OCI-LY7 (cell line): ENCODE measurements around the gene SGMS1. TPM values are rescaled to one million over a fixed set of nuclear protein-coding genes. Genes with fewer than 3 reads are reported as not detected.

Source experiments
- BruUV-seq: library from RNA; stranded (reverse); fragments of 400-500 nt; replicated peaks from 2 replicates; lab custom pipeline; 2021; lab: Mats Ljungman, UMichigan
- CTCF ChIA-PET: fragments of 300-600 bp; sonication (Branson Sonifier 250); formaldehyde crosslinking; loops from one replicate; lab custom pipeline; 2022; ENCODE audit warnings: antibody characterized with exemption; ENCODE audit not compliant: unreplicated experiment; lab: Charles Lee
- POLR2A ChIA-PET: fragments of 300-600 bp; sonication (Branson Sonifier 250); formaldehyde crosslinking; loops from one replicate; lab custom pipeline; 2022; ENCODE audit warnings: antibody characterized with exemption; lab: Charles Lee
- DNase-seq: peaks from one replicate; pipeline ENCODE4 v3.0.0-alpha.2; 2015; ENCODE audit warnings: low spot score
- H2AFZ ChIP-seq: fragments of 200-600 bp; sonication (generic), shearing (Covaris generic); 2 replicates; pipeline ENCODE4 v1.6.1; 2014; ENCODE audit warnings: mild to moderate bottlenecking, antibody characterized with exemption, low read length, moderate library complexity
- H3K27ac ChIP-seq: fragments of 200-600 bp; sonication (generic); 2 replicates; pipeline ENCODE4 v1.5.1; 2014; ENCODE audit warnings: mixed run types, low read depth, mild to moderate bottlenecking, moderate library complexity, low read length, inconsistent platforms; ENCODE audit not compliant: poor library complexity, severe bottlenecking
- H3K36me3 ChIP-seq: fragments of 200-600 bp; sonication (generic); 2 replicates; pipeline ENCODE4 v1.6.1; 2014; ENCODE audit warnings: mild to moderate bottlenecking, antibody characterized with exemption, low read length, moderate library complexity, mixed read lengths; ENCODE audit not compliant: insufficient read depth
- H3K4me1 ChIP-seq: fragments of 200-600 bp; sonication (generic); 2 replicates; pipeline ENCODE4 v1.5.1; 2014; ENCODE audit warnings: mild to moderate bottlenecking, low read length; ENCODE audit not compliant: insufficient read depth, poor library complexity, severe bottlenecking
- H3K4me2 ChIP-seq: fragments of 200-600 bp; sonication (generic); 2 replicates; pipeline ENCODE4 v1.6.1; 2014; ENCODE audit warnings: mild to moderate bottlenecking, low read length
- H3K4me3 ChIP-seq: fragments of 200-600 bp; sonication (generic); 2 replicates; pipeline ENCODE4 v1.5.1; 2014; ENCODE audit warnings: mild to moderate bottlenecking, low read depth, low read length; ENCODE audit not compliant: poor library complexity, severe bottlenecking
- H3K79me2 ChIP-seq: fragments of 200-600 bp; sonication (generic); 2 replicates; pipeline ENCODE4 v1.6.1; 2016; ENCODE audit warnings: low read depth, mild to moderate bottlenecking, low read length, moderate library complexity, mixed read lengths; ENCODE audit not compliant: insufficient read depth
- H3K9me2 ChIP-seq: fragments of 200-600 bp; sonication (generic); 2 replicates; pipeline ENCODE4 v1.6.1; 2016; ENCODE audit warnings: mild to moderate bottlenecking, low read length, mixed read lengths; ENCODE audit not compliant: insufficient read depth
- H3K9me3 ChIP-seq: fragments of 200-600 bp; sonication (generic); 2 replicates; pipeline ENCODE4 v1.6.1; 2014; ENCODE audit warnings: mild to moderate bottlenecking, mixed run types, low read length, mixed read lengths
- H4K20me1 ChIP-seq: fragments of 200-600 bp; sonication (generic); 2 replicates; pipeline ENCODE4 v1.6.1; 2014; ENCODE audit warnings: mild to moderate bottlenecking, antibody characterized with exemption, low read length, moderate library complexity, mixed read lengths; ENCODE audit not compliant: insufficient read depth
- CTCF ChIP-seq: fragments of 200-600 bp; sonication (generic); conservative IDR thresholded peaks from 2 replicates; pipeline ENCODE4 v1.5.1; 2014; ENCODE audit warnings: mild to moderate bottlenecking, antibody characterized with exemption, low read length, moderate library complexity, mixed read lengths
- EZH2phosphoT487 ChIP-seq: fragments of 200-600 bp; sonication (generic); IDR thresholded peaks from 2 replicates; pipeline ENCODE4 v1.6.1; 2018; ENCODE audit warnings: low read depth, borderline replicate concordance, mild to moderate bottlenecking, mixed run types, antibody characterized with exemption, low read length, moderate library complexity, mixed read lengths
- intact Hi-C: fragments of 100-400 bp; cut with micrococcal nuclease; formaldehyde crosslinking; loops from one replicate; pipeline ENCODE4 v1.10.0; 2022; ENCODE audit not compliant: unreplicated experiment
- total RNA-seq, 2 experiments: library from RNA; depleted of rRNA in 1 of 2; stranded (reverse); fragments of >200 nt in 1 of 2; shearing (Covaris generic) in 1 of 2; gene quantifications; 2 replicates each; pipeline ENCODE4 v1.2.3, GENCODE V29; 2014 to 2022

Gene SGMS1
- total RNA-seq, 2 experiments from 2014 or later, result 45.4 to 57.5 TPM

GRCh38 chr10:50392966-50393718, 230.6 kb downstream of the SGMS1 start:
- no peaks in the 10 kb centered on the region for H3K36me3 ChIP-seq
- no peaks in the 10 kb centered on the region for H3K9me2 ChIP-seq
- H4K20me1 ChIP-seq, result no peaks in the 10 kb centered on the region
- CTCF ChIA-PET, result no interaction called here
- intact Hi-C loops, result no loop called here
- peaks cover 7% of the 10 kb centered on the region for H3K4me1 ChIP-seq
- BruUV-seq, result no TSS peak
- no peak overlapping the region for H3K4me2 ChIP-seq
- DNase-seq, result no peak
- TF ChIP-seq EZH2phosphoT487 (no peak), CTCF (no peak)
- no peak overlapping the region for H3K27ac ChIP-seq
- no peak overlapping the region for H3K4me3 ChIP-seq
- H2AFZ ChIP-seq, result no peak overlapping the region
- no peaks in the 10 kb centered on the region for H3K9me3 ChIP-seq
- H3K79me2 ChIP-seq, result no peaks in the 10 kb centered on the region
- POLR2A ChIA-PET, result interaction anchor here (1.3 kb wide), 1 partner anchor 13 kb away, joined by 3 read pairs; no protein-coding TSS in a partner anchor

GRCh38 chr10:50392426-50392825, 231.3 kb downstream of the SGMS1 start:
- BruUV-seq, result no TSS peak
- no peak for DNase-seq
- Histone ChIP-seq H3K79me2 (0 out of 2 replicates have a peak, but pooled peaks cover 6% of the 10 kb centered on the region), H3K36me3 (no peaks in the 10 kb centered on the region), H4K20me1 (no peaks in the 10 kb centered on the region), H3K4me1 (peaks cover 14% of the 10 kb centered on the region), H3K4me2 (no peak overlapping the region), H3K9me2 (no peaks in the 10 kb centered on the region), H2AFZ (no peak overlapping the region), H3K27ac (no peak overlapping the region), H3K9me3 (no peaks in the 10 kb centered on the region), H3K4me3 (no peak overlapping the region)
- POLR2A ChIA-PET, result interaction anchor here (1.3 kb wide), 1 partner anchor 14 kb away, joined by 3 read pairs; no protein-coding TSS in a partner anchor
- intact Hi-C loops, result no loop called here
- TF ChIP-seq EZH2phosphoT487 (no peak), CTCF (no peak)
- CTCF ChIA-PET, result no interaction called here

- intact Hi-C loops, result no loop called here
- Histone ChIP-seq H3K79me2 (0 out of 2 replicates have a peak, but pooled peaks cover 6% of the 10 kb centered on the region), H3K27ac (no peak overlapping the region), H3K9me2 (no peaks in the 10 kb centered on the region), H3K4me2 (no peak overlapping the region), H4K20me1 (no peaks in the 10 kb centered on the region), H2AFZ (no peak overlapping the region), H3K36me3 (no peaks in the 10 kb centered on the region), H3K9me3 (no peaks in the 10 kb centered on the region), H3K4me1 (peaks cover 20% of the 10 kb centered on the region), H3K4me3 (no peak overlapping the region)
- BruUV-seq, result no TSS peak
- DNase-seq, result no peak
- CTCF ChIA-PET, result no interaction called here
- POLR2A ChIA-PET, result interaction anchor here (0.5 to 0.7 kb wide), 2 partner anchors 168 to 223 kb away, joined by 3 to 4 read pairs; no protein-coding TSS in a partner anchor
- TF ChIP-seq CTCF (no peak), EZH2phosphoT487 (no peak)
These were observed 233.5 kb downstream of the SGMS1 start for GRCh38 chr10:50390302-50390701.
